H1 (cell line): ENCODE measurements around the gene NUP98. TPM values are rescaled to one million over a fixed set of nuclear protein-coding genes. Genes with fewer than 3 reads are reported as not detected.

ENCODE experiments used
- CBX5 ChIP-seq: fragments of 300-800, 300-1000 bp; sonication (generic); IDR thresholded peaks from 2 replicates; pipeline ENCODE4 v1.7.1; 2016; ENCODE audit warnings: antibody characterized with exemption, low read length, low read depth
- CTBP2 ChIP-seq: IDR thresholded peaks from 2 replicates; pipeline ENCODE4 v1.7.0; 2011; ENCODE audit warnings: borderline replicate concordance, mild to moderate bottlenecking, moderate library complexity, mixed read lengths, low read length; ENCODE audit not compliant: insufficient read depth, insufficient read length
- HDAC6 ChIP-seq: IDR thresholded peaks from one replicate; pipeline ENCODE4 v1.7.1; 2012; ENCODE audit warnings: low read depth, mild to moderate bottlenecking, inconsistent platforms, low read length, moderate library complexity
- NRF1 ChIP-seq: IDR thresholded peaks from 2 replicates; pipeline ENCODE4 v1.6.1; 2011; ENCODE audit warnings: mild to moderate bottlenecking, low read depth, low read length, improper control_type of control experiment
- SAP30 ChIP-seq: fragments of 300-600 bp; sonication (generic); IDR thresholded peaks from 2 replicates; pipeline ENCODE4 v1.7.1; 2012; ENCODE audit warnings: low read length, moderate library complexity, mild to moderate bottlenecking, inconsistent platforms; ENCODE audit not compliant: insufficient read depth, insufficient replicate concordance
- ZNF274 ChIP-seq: IDR thresholded peaks from 2 replicates; pipeline ENCODE4 v1.7.0; 2012; ENCODE audit warnings: low read length, borderline replicate concordance; ENCODE audit errors: extremely low read depth
- polyA plus RNA-seq, 7 experiments: library from polyadenylated mRNA; depleted of rRNA in 3 of 7; stranded (reverse) in 5 of 7; unstranded in 2 of 7; fragments of >200 nt in 5 of 7; fragments of 200-250 nt in 2 of 7; gene quantifications; 1 replicate in 5 of 7; 2 replicates in 1 of 7; 4 replicates in 1 of 7; pipeline versions ENCODE4 v1.2.1 to v1.2.3, GENCODE V29; 2011 to 2013; ENCODE audit warnings: missing spikeins in 2 of 7, mixed read lengths in 2 of 7
- total RNA-seq: library from RNA; stranded (reverse); fragmentation: NEBNext Ultra II Directional; extraction: Animal tissue kit (Norgen Biotek cat#: 25700); gene quantifications from 2 replicates; pipeline ENCODE4 v1.2.1, GENCODE V29; 2021
- TF ChIP-seq, protein P1 (sequence below): IDR thresholded peaks from 2 replicates; pipeline ENCODE4 v1.6.1; 2011; ENCODE audit warnings: low read length, improper control_type of control experiment

The NUP98 gene
- total and polyA plus RNA-seq, 2 of the 8 experiments (the other 6 are each of a cell fraction or from before 2014, with no cell fraction given): 98.6 to 261 TPM

DNA sequence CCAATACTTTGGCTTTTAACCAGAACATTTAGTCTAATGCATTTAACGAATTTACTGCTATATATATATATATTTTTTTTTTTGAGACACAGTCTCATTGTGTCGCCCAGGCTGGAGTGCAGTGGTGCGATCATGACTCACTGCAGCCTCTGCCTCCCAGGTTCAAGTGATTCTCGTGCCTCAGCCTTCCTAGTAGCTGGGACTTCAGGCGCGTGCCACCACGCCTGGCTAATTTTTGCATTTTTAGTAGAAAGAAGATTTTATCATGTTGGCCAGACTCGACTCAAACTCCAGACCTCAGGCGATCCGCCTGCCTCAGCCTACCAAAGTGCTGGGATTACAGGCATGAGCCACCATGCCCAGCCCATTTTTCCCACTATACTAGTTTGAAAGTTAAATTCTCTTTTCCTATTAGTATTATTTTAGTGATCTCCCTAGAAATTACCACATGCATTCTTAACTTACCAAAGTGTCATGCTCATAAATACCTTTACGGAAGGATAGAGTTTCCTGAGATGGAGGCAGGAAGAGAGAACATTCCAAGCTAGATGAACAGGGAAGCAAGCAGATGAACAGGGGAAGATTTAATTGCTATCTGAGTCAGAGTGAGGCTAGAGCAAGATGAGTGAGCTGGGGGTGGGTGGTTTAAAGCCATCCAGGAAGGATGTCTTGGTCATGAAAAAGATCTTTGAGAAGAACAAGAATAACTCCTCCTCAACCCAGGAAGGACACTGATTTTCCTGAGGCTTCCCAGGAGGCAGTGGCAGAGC lies 6.6 kb upstream of the NUP98 start (continued):
- TF ChIP-seq CBX5 (no peak), ZNF274 (no peak), CTBP2 (no peak), HDAC6 (no peak), SAP30 (no peak), NRF1 (no peak)
- TF ChIP-seq, protein P1, sequence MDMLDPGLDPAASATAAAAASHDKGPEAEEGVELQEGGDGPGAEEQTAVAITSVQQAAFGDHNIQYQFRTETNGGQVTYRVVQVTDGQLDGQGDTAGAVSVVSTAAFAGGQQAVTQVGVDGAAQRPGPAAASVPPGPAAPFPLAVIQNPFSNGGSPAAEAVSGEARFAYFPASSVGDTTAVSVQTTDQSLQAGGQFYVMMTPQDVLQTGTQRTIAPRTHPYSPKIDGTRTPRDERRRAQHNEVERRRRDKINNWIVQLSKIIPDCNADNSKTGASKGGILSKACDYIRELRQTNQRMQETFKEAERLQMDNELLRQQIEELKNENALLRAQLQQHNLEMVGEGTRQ: no peak
